GM10266 (cell line): ENCODE results near the gene GRIN1.

ENCODE experiments used
- DNase-seq: peaks from one replicate; pipeline ENCODE4 v3.0.0; 2012; ENCODE audit errors: extremely low spot score
- CTCF ChIP-seq: IDR thresholded peaks from 2 replicates; pipeline ENCODE4 v1.5.1; 2012; ENCODE audit warnings: mild to moderate bottlenecking, low read depth; ENCODE audit not compliant: control insufficient read depth, insufficient read depth; ENCODE audit errors: missing control alignments

Gene GRIN1

DNA sequence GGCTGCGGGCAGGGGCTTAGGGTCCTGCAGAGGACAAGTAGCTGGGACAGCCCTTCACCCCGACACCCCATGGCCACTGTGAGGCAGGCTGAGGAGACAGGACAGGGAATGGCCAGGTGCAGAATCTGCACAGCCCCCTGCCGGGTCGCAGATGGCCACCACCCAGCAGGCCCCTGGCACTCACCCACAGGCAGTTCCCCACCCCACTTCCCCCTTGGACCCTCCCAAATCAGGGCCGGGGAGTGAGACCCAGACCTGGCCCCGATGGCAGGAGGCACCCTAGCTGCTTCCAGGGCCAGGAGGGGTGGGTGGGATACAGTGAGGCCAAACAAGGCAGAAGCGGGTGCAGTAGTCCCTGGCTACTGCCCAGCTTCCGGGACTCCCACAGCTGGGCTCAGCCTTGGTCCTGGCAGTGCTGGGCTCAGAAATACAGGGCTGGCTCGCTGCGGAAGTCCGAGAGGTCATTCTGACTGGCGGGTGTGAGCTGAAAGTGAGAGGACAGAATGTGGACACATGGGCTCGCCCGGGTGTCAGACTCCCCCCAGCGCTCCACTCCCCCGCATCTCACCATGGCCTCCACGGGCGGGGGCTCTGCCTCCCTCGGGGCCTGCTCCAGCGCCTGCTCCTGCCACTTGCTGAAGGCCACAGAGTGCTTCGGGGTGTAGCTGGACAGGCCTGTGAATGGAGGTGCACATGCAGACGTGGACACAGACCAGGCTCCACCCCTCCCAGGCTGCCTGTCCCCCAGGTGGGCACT lies 52.9 kb downstream of the GRIN1 start:
- no peak for DNase-seq
- TF ChIP-seq CTCF: no peak

- no peak for DNase-seq
- TF ChIP-seq CTCF: no peak
Observed at GRCh38 chr9:137192448-137192780, 53.5 kb downstream of the GRIN1 start.

DNA sequence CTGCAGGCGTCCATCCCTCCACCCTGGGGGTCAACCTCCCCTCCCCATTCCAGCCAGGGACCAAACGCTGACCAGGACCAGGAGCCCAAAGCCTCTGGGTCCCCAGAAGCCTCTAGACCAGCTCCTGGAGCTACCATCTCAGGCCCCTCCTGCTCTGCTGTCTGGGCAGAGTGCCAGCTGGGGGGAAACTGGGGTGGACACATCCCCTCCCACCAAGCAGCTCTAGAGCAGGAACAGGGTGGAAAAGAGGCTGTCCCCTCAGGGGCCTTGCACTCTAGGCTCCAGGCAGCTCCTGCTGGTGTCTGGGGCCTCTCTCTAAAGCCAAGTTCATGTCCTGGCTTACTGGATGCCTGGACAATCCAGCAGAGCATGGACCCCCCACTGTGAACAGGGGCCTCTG lies 53.9 kb downstream of the GRIN1 start:
- no peak for TF ChIP-seq CTCF
- DNase-seq: no peak

GRCh38 chr9:137193771-137194170 lies 54.8 kb downstream of the GRIN1 start:
- DNase-seq: no peak
- TF ChIP-seq CTCF: no peak

DNA sequence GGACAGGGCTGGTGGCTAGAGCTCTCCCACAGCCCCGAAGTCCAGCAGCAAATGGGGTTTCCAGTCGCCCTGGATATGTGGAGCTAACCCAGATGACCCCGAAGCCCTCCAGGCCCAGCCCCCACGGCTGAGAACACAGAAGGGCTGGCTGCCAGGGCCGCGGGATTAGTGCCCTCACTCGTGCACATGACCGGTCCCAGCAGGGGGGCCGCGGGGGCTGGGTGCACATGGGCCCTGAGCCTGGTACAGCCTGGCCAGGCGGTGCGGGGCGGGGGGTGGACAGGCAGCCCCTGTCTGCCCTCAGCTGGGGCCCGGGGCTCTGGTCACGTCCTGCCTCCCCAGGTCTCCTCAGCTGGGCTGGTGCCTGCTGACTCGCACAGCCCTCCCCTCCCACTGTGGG lies 55.4 kb downstream of the GRIN1 start:
- TF ChIP-seq CTCF: no peak
- no peak for DNase-seq

GRCh38 chr9:137194909-137195308 lies 56.0 kb downstream of the GRIN1 start:
- no peak for TF ChIP-seq CTCF
- DNase-seq: no peak

- TF ChIP-seq CTCF: no peak
- no peak for DNase-seq
Observed at GRCh38 chr9:137195525-137196220, 56.7 kb downstream of the GRIN1 start.
